ENCODE measurements around the gene KLF3.

DNA sequence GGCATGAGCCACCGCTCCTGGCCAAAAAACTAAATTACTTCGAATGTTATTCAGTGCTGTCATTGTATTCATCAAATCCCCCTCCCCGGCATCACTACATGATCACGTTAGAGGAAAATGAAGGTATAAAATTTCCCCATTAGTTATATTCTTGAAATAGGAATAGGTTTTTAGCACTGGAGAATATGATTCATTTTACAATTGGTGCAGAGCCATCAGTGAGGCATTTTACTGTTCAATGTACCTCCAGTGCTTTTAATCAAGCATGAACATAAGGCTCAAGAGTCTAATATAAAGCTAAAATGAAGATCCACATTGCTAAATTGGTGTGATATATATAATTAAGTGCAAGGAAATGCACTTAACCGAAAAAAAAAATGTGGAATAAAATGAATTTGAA, 18.3 kb downstream of the KLF3 start:
- TF ChIP-seq, protein P1, sequence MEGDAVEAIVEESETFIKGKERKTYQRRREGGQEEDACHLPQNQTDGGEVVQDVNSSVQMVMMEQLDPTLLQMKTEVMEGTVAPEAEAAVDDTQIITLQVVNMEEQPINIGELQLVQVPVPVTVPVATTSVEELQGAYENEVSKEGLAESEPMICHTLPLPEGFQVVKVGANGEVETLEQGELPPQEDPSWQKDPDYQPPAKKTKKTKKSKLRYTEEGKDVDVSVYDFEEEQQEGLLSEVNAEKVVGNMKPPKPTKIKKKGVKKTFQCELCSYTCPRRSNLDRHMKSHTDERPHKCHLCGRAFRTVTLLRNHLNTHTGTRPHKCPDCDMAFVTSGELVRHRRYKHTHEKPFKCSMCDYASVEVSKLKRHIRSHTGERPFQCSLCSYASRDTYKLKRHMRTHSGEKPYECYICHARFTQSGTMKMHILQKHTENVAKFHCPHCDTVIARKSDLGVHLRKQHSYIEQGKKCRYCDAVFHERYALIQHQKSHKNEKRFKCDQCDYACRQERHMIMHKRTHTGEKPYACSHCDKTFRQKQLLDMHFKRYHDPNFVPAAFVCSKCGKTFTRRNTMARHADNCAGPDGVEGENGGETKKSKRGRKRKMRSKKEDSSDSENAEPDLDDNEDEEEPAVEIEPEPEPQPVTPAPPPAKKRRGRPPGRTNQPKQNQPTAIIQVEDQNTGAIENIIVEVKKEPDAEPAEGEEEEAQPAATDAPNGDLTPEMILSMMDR (IDR thresholded peaks at IDR 0.05) = no peak
- no peak for TF ChIP-seq POLR2AphosphoS5 (IDR thresholded peaks at IDR 0.05)
